Epithelial cell of esophagus (primary cell): ENCODE data around the gene AFDN.

Experiments used
- DNase-seq: peaks from one replicate; pipeline ENCODE4 v3.0.0; 2010; ENCODE audit warnings: low read depth
- H3K4me3 ChIP-seq: 2 replicates; pipeline ENCODE4 v1.5.1; 2011; ENCODE audit warnings: mild to moderate bottlenecking, low read length, control low read depth
- CTCF ChIP-seq: IDR thresholded peaks from 2 replicates; pipeline ENCODE4 v1.5.1; 2011; ENCODE audit warnings: low read depth, mild to moderate bottlenecking, low read length, control low read depth, inconsistent platforms; ENCODE audit not compliant: insufficient read depth; ENCODE audit errors: missing control alignments

AFDN gene

GRCh38 chr6:167796192-167796981 is 30.3 kb upstream of the AFDN start:
- no peak for TF ChIP-seq CTCF
- peak overlapping the region; percentile 6 for H3K4me3 ChIP-seq
- DNase-seq: no peak

GRCh38 chr6:167797011-167797471 is 29.7 kb upstream of the AFDN start:
- no peak for DNase-seq
- H3K4me3 ChIP-seq: peak overlapping the region; percentile 6
- TF ChIP-seq CTCF: no peak

DNA sequence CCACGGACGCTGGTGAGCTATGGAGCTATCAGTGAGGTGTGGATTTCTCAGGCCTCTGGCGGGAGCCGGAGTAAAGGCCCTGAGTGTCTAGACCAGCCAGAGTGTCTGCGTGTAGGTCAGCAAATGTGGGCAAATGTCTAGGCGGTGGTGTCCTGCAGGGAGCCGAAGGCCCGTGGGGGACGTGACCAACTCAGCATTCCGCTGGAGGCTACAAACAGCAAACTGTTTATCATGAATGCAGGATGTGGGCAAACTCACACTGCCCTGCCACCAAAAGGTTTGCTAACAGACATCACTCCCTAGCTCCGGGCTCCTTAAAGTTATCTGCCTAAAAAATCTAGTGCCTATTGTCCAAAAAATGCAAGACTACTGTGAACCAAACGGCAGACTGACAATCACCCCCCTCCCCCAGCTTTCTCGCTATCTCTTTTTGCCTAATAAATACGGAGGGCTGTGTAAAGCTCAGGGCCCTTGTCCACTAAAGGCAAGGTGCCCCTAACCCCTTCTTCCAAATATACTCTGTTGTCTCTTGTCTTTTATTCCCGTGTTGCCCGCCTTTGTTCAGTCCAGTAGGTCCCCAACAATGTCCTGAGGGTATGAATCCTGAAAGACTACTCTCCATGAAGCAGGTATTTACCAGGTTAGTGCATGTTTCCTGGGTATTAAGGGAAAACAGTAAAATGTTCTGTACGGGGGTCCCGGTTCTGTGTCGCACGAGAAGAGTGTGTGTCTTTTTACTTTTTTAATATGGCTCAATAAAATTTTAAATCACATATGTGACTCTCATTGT is 29.0 kb upstream of the AFDN start:
- no peak for DNase-seq
- TF ChIP-seq CTCF: no peak
- no peak overlapping the region for H3K4me3 ChIP-seq

GRCh38 chr6:167798453-167798852 is 28.3 kb upstream of the AFDN start:
- DNase-seq: no peak
- TF ChIP-seq CTCF: no peak
- H3K4me3 ChIP-seq: no peak overlapping the region

DNA sequence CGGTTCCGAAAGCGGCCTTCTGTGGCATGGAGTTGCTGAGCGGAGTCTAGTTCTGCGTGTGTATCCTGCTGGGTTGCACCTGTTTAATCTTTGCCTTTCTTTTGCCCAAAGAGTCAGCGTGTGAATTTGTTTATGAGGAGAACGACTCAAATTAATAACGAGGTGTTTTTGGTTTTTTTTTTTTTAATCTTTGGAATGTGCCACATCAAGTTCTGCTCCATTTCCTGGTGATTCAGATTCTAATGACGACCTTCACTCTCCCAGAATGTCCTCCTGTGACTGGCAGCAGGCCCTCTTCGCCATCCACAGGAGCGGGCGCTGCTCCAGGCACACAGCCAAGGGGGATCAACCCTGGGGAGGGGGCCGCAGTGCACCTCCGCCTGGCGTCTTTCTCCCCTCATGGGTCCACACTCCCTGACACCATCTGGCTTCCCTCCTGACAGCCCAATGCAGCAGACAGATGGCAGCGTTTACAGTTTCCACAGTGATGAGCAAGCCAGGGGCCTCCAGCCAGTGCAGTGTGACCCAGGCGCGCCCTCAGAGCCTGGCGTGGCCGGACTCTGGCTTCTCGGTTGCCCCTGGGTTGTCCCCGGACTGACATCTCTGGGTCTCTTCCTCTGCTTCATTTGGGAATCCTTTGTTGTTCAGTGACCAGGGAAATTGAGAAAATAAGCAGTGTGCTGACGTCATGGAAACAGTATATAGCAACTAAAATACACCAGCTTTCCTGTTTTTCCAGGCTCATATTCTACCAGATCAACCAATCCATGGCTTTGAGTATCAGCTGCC is 27.5 kb upstream of the AFDN start:
- DNase-seq: no peak
- no peak overlapping the region for H3K4me3 ChIP-seq
- TF ChIP-seq CTCF: no peak

- no peak for TF ChIP-seq CTCF
- no peak for DNase-seq
- no peak overlapping the region for H3K4me3 ChIP-seq
Observed at GRCh38 chr6:167800549-167800948, 26.2 kb upstream of the AFDN start.
